Thymus (tissue), 11 donors: ENCODE results near the gene GPATCH11. TPM values are rescaled to one million over a fixed set of nuclear protein-coding genes. Genes with fewer than 3 reads are reported as not detected.
A peak's percentile ranks its signal among the peaks of the same experiment; 100 is the strongest.

ENCODE experiments used
- DNase-seq, 9 donors: peaks; one replicate each; pipeline ENCODE4 v3.0.0-alpha.2; 2013; ENCODE audit warnings: low spot score in 9 of 9, low read depth in 6 of 9, missing footprints in 1 of 9
- H3K27ac ChIP-seq, 2 donors: one replicate each; pipeline ENCODE4 v1.5.1; 2013; ENCODE audit warnings: control low read depth in 1 of 2, low read depth in 1 of 2, low read length in 1 of 2, mild to moderate bottlenecking in 1 of 2, moderate library complexity in 1 of 2
- H3K27me3 ChIP-seq, 2 donors: one replicate each; pipeline ENCODE4 v1.5.1; 2013; ENCODE audit warnings: low read length in 1 of 2; ENCODE audit not compliant: control insufficient read depth in 2 of 2, insufficient read depth in 1 of 2
- H3K36me3 ChIP-seq, 2 donors: one replicate each; pipeline ENCODE4 v1.5.1; 2013; ENCODE audit warnings: low read length in 1 of 2, mild to moderate bottlenecking in 1 of 2, moderate library complexity in 1 of 2; ENCODE audit not compliant: control insufficient read depth in 2 of 2, insufficient read depth in 2 of 2
- H3K4me1 ChIP-seq, 2 donors: one replicate each; pipeline ENCODE4 v1.5.1; 2013; ENCODE audit warnings: low read length in 2 of 2; ENCODE audit not compliant: control insufficient read depth in 2 of 2, insufficient read depth in 2 of 2
- H3K4me3 ChIP-seq, 2 donors: one replicate each; pipeline ENCODE4 v1.5.1; 2013; ENCODE audit warnings: low read length in 2 of 2, control low read depth in 1 of 2, mild to moderate bottlenecking in 1 of 2
- H3K9me3 ChIP-seq, 2 donors: one replicate each; pipeline ENCODE4 v1.5.1; 2013; ENCODE audit warnings: low read length in 1 of 2, mild to moderate bottlenecking in 1 of 2; ENCODE audit not compliant: control insufficient read depth in 2 of 2, insufficient read depth in 1 of 2
- WGBS: extraction: QIAGEN DNeasy Blood & Tissue Kit; methylation state at CpG from one replicate; pipeline ENCODE4 v1.1.7; 2013; 5-methylcytosine and 5-hydroxymethylcytosine counted together
- polyA plus RNA-seq: library from polyadenylated mRNA; stranded (reverse); fragments of 200-250 nt; gene quantifications from one replicate; pipeline ENCODE4 v1.2.3, GENCODE V29; 2013
- total RNA-seq: library from RNA; stranded (reverse); fragments of 120-200 nt; gene quantifications from one replicate; pipeline ENCODE4 v1.2.4, GENCODE V29; 2013
- donor health status: healthy.

The GPATCH11 gene
- total and polyA plus RNA-seq, 2 donors = 7.3 to 9.0 TPM

GRCh38 chr2:37068686-37069085 lies 15.6 kb upstream of the GPATCH11 start:
- Histone ChIP-seq H3K4me1 (no peaks in the 10 kb centered on the region), H3K9me3 (no peaks in the 10 kb centered on the region), H3K27me3 (no peaks in the 10 kb centered on the region), H3K27ac (no peak overlapping the region), H3K36me3 (peaks cover 22 to 41% of the 10 kb centered on the region in 2 donors), H3K4me3 (no peak overlapping the region)
- 94% methylated on average over 6 of the region's 6 CpGs for WGBS
- DNase-seq = no peak

DNA sequence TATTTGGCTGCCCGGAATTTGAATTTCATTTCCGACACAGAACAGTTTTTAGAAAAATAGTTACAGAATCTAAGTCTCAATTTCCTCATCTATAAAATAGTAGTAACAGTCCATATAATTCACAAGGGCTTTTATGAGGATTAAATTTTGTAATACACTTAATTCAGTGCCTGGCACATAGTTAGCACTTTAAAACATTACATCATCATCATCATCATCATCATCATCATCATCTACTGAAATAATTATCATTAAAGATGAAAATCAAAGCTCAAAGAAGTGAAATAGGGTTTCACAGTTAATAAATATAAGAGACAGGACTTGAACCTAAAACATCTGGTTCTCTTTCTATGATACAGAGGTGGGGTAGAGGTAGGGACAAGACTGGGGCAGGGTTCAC lies 13.4 kb upstream of the GPATCH11 start:
- no peak for DNase-seq

GRCh38 chr2:37080266-37080665 lies 4.1 kb upstream of the GPATCH11 start:
- 46% methylated on average over 2 of the region's 2 CpGs for WGBS
- Histone ChIP-seq H3K27ac (no peak overlapping the region), H3K36me3 (peaks cover 0 to 29% of the 10 kb centered on the region in 2 donors), H3K4me1 (peaks cover 3 to 8% of the 10 kb centered on the region in 2 donors), H3K9me3 (no peaks in the 10 kb centered on the region), H3K27me3 (no peaks in the 10 kb centered on the region), H3K4me3 (no peak overlapping the region)
- DNase-seq = no peak

More for the DNA sequence above, 13.4 kb upstream of the GPATCH11 start:
- Histone ChIP-seq H3K9me3 (no peaks in the 10 kb centered on the region), H3K4me3 (no peak overlapping the region), H3K4me1 (no peaks in the 10 kb centered on the region), H3K27me3 (no peaks in the 10 kb centered on the region), H3K36me3 (peaks cover 10 to 34% of the 10 kb centered on the region in 2 donors), H3K27ac (no peak overlapping the region)
- 98% methylated on average over 2 of the region's 2 CpGs for WGBS

GRCh38 chr2:37080689-37081088 lies 3.6 kb upstream of the GPATCH11 start:
- H3K9me3 ChIP-seq = no peaks in the 10 kb centered on the region
- H3K36me3 ChIP-seq = peaks cover 0 to 26% of the 10 kb centered on the region in 2 donors
- peak in 3 of 9 donors; percentile 9 to 33 (median 16) for DNase-seq
- H3K4me3 ChIP-seq = no peak overlapping the region
- H3K27me3 ChIP-seq = no peaks in the 10 kb centered on the region
- no peak overlapping the region for H3K27ac ChIP-seq
- H3K4me1 ChIP-seq = peaks cover 5 to 8% of the 10 kb centered on the region in 2 donors
- 2% methylated on average over 3 of the region's 3 CpGs for WGBS

DNA sequence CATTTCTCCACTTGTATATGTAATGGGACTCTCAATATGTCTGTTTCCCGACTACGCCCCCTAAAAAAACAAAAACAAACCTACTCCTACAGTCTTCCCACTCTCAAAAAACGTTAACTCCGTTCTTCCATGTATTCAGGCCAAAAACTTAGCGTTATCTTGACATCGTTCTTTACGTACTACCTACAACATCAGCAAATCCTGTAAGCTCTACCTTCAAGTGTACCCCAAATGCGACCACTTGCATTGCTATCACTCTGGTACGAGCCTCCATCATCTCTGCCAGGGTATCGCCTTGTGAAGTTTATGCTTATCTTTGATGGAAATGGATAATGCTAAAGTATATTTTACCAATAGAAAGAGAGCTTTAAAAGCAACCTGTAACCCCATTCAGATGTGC lies 479 bp downstream of the GPATCH11 start:
- WGBS = 6% methylated on average over 10 of the region's 10 CpGs
- H3K9me3 ChIP-seq = no peaks in the 10 kb centered on the region
- peaks cover under 1 to 24% of the 10 kb centered on the region in 2 donors for H3K36me3 ChIP-seq
- H3K4me3 ChIP-seq = peak overlapping the region; percentile 74
- no peak for DNase-seq
- H3K4me1 ChIP-seq = peaks cover 6 to 8% of the 10 kb centered on the region in 2 donors
- H3K27ac ChIP-seq = peak overlapping the region; percentile 38 to 85
- no peaks in the 10 kb centered on the region for H3K27me3 ChIP-seq

DNA sequence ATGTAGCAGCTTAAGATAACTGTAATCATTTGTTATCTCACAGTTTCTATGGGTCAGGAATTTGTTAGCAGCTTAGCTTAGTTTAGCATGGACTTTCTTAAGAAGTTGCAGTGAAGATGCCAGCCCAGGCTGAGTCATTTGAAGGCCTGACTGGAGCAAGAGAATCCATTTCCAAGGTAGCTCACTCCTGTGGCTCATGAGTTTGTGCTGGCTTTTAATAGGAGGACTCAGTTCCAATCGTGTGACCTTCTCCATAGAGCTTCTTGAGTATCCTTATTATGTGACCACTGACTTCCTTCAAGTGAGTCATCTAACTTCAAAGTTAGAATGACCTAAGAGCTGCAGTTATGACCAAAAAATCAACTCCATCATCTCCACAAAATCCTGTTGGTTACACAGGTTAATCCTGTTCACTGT lies 1.4 kb downstream of the GPATCH11 start:
- Histone ChIP-seq H3K36me3 (peaks cover 5 to 23% of the 10 kb centered on the region in 2 donors), H3K4me3 (no peak overlapping the region), H3K4me1 (peaks cover 3 to 6% of the 10 kb centered on the region in 2 donors), H3K27ac (no peak overlapping the region), H3K27me3 (no peaks in the 10 kb centered on the region), H3K9me3 (no peaks in the 10 kb centered on the region)
- 91% methylated on average over 1 of the region's 1 CpG for WGBS
- no peak for DNase-seq

GRCh38 chr2:37090019-37090477 lies 5.7 kb downstream of the GPATCH11 start:
- Histone ChIP-seq H3K27me3 (no peaks in the 10 kb centered on the region), H3K9me3 (no peaks in the 10 kb centered on the region), H3K4me1 (peaks cover 0 to 3% of the 10 kb centered on the region in 2 donors), H3K27ac (no peak overlapping the region), H3K36me3 (peaks cover 20 to 45% of the 10 kb centered on the region in 2 donors), H3K4me3 (no peak overlapping the region)
- 94% methylated on average over 4 of the region's 4 CpGs for WGBS
- no peak for DNase-seq

DNA sequence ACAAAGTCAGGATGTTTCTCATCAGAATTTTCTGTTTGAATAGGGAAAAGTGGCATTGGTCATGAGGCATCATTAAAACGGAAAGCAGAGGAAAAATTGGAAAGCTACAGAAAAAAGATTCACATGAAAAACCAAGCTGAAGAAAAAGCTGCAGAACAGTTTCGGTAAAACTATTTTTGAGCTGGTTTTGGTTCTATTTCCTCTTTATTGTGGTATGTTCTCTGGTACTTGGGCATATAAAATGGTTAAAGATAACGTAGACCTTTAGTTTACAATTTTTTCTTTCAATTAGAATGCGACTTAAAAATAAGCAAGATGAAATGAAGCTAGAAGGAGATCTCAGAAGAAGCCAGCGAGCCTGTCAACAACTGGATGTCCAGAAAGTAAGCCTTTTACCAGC lies 7.6 kb downstream of the GPATCH11 start:
- 96% methylated on average over 5 of the region's 5 CpGs for WGBS
- DNase-seq = no peak
- H3K27ac ChIP-seq = no peak overlapping the region
- no peaks in the 10 kb centered on the region for H3K9me3 ChIP-seq
- no peaks in the 10 kb centered on the region for H3K27me3 ChIP-seq
- no peaks in the 10 kb centered on the region for H3K4me1 ChIP-seq
- H3K4me3 ChIP-seq = no peak overlapping the region
- H3K36me3 ChIP-seq = peaks cover 25 to 53% of the 10 kb centered on the region in 2 donors

DNA sequence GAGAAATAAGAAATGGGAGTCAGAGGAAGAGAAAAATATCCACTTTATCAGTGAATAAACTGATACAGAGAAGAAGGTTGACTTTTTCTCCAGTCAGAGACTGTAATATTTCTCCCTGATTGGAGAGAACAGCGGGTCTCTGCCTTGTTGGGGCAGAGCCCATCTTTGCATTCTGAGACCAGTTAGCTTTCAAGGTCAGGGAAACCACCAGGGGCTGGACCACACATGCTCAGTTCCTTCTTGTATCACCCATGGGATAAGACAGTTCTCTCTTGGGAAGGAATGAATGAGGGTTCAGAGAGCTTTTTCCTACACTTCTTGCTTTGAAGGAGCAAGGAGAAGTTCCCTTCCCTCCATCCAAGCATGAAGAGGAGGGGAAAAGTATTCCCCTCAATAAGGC lies 12.2 kb downstream of the GPATCH11 start:
- H3K9me3 ChIP-seq = no peaks in the 10 kb centered on the region
- H3K27ac ChIP-seq = no peak overlapping the region
- no peaks in the 10 kb centered on the region for H3K4me1 ChIP-seq
- no peaks in the 10 kb centered on the region for H3K27me3 ChIP-seq
- H3K36me3 ChIP-seq = peaks cover 23 to 66% of the 10 kb centered on the region in 2 donors
- no peak overlapping the region for H3K4me3 ChIP-seq
- 98% methylated on average over 1 of the region's 1 CpG for WGBS
- DNase-seq = no peak
